Endothelial cell of hepatic sinusoid (primary cell): ENCODE data around the gene EIF3I.

ENCODE experiments used
- in situ Hi-C: cut with HindIII; loops from 2 replicates; pipeline ENCODE4 v1.10.0; 2017; ENCODE audit warnings: low sequenced_read_pairs

Gene EIF3I

GRCh38 chr1:32228771-32229170 is 6.6 kb downstream of the EIF3I start:
- in situ Hi-C loops: no loop called here

DNA sequence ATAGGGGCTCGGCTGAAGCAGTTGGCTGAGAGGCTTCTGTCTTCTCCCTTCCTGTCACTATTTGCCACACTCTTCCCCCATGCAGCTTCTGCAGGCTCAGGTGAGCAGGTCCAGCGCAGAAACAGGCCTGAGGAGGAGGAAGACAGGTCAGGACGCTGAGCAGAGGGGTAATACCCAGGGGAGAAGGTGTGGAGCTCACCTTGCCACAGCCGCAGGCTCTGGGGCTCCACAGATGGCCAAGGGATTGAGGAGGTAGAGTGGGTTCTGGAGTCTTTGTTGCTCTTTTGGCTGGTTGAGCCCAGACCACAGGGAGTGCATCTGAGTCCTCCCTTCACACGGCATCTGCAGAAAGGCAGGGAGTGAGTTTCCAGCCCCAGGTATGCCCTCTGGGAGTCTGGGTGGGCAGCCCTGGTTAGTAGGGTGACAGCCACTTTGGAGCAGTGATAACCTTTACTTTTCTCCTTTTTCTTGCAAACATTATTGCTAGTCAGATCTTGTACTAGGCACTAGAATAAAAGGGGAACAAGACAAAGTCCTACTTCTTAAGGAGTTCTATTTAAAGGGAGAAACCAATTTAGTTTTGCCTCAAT is 9.7 kb downstream of the EIF3I start:
- in situ Hi-C loops: no loop called here

DNA sequence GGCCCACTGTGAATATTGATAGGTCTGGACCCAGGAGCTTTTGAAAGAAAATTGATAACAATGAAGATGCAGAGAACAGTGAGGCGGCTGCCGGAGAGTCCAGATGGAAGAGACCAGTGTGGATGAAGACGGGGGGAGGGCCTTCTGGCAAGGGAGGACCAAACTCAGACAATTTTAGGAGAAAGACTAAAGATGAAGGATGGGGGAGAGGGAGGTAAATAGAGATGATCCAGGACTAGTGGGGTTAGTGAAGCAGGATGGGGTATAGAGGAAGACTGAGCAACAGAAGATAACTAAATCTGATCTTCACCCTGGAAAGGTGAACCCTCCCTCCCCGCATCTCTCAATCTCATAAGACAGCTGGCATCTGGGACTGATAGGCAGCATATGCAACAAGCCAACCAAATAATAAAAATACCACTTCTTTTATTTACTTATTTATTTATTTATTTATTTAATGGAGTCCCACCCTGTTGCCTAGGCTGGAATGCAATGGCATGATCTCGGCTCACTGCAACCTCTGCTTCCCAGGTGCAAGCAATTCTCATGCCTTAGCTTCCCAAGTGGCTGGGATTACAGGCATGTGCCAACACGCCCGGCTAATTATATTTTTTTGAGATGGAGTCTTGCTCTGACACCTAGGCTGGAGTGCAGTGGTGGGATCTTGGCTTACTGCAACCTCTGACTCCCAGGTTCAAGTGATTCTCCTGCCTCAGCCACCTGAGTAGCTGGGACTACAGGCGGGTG is 10.5 kb downstream of the EIF3I start:
- in situ Hi-C loops: no loop called here

GRCh38 chr1:32234792-32235191 is 12.6 kb downstream of the EIF3I start:
- in situ Hi-C loops: no loop called here

GRCh38 chr1:32239337-32239736 is 17.1 kb downstream of the EIF3I start:
- in situ Hi-C loops: no loop called here

DNA sequence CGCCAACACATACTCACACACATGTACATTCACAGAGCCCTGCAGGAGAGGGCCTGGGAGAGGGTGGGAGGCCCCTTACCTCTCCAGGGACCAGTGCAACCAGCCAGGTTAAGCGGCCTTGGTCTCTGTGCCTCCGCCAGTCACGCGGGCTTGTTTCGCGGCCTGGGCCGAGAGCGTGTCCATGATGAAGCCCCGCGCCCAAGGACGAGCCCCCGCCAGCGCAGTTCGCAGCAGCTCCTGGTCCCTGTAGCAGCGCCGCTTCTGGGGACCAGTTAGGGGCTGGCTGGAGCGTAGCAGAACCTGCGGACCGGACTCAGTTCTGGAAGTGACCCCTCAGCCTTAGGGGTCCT is 17.6 kb downstream of the EIF3I start:
- in situ Hi-C loops: no loop called here

GRCh38 chr1:32240140-32240951 is 18.1 kb downstream of the EIF3I start:
- in situ Hi-C loops: no loop called here

GRCh38 chr1:32241001-32241763 is 19.0 kb downstream of the EIF3I start:
- in situ Hi-C loops: no loop called here

- in situ Hi-C loops: no loop called here
Observed at GRCh38 chr1:32242341-32242851, 20.2 kb downstream of the EIF3I start.

DNA sequence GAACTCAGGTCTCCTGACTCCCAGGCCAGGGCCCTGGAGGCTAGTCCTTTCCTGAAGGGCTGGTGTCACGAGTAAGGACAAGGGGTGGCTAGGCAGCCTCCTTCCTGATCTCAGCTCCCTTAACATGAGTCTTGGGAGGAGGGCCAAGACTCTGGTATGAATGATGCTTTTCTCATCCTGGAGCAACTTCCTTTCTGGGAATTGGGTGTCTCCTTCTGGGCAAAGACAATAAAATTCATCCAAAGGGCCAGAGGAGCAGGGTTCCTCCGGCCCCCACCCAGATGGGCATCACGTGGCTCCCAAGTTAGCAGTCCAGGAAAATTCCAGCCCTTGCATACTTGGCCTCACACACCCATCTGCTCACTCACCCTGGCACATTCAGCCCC is 24.7 kb downstream of the EIF3I start, which contains the start of gene FAM167B:
FAM167B (plus strand) TSS at position 335 of the 386 bp plus-strand sequence. CDS start 200 bp downstream, outside the sequence.
- in situ Hi-C loops: no loop called here

GRCh38 chr1:32247452-32247851 is 25.2 kb downstream of the EIF3I start:
- in situ Hi-C loops: no loop called here

GRCh38 chr1:32247983-32248889 is 26.0 kb downstream of the EIF3I start:
- in situ Hi-C loops: no loop called here

GRCh38 chr1:32249831-32250525 is 27.8 kb downstream of the EIF3I start:
- in situ Hi-C loops: loop anchor here (5.0 kb wide), 1 partner anchor 47 kb away; no protein-coding TSS in a partner anchor

DNA sequence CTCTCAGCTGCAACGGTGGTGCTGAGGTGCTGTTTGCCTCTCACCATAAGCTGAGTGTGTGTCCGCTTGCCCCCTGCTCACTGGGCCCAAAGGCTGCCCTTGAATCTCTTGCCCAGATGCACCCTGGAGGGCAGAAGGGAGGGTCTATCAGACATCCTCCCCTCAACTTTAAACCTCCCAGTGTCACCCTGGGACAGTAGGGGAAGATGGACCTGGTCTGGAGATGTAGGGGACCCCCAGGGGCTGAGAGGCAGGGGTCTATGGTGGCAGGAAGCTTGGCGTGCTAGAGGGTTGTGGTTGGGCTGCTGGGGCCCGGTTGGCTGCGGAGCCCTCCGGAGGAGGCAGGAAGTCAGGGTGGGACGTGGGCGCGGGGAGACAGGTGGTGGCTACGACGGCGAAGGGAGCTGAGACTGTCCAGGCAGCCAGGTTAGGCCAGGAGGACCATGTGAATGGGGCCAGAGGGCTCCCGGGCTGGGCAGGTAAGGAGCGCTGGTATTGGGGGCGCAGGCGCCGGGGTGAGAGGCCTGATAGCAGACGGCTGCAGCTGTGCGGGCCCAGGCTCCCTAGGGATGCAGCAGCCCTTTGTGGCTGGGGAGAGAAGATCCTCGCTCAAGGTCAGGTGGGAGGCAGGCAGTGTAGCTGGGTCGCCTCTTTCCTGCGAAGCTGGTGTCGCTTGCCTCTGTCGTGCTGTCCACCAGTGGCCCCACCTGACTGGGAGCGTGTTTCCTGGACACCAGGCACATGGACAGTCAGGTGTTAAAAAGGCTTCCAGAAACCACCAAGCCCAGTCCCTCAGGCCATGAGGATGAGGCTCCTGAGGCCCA is 28.9 kb downstream of the EIF3I start, which contains the start of gene LCK:
LCK (plus strand) TSS at position 373 of the 824 bp plus-strand sequence. CDS start 23,065 bp downstream, outside the sequence.
- in situ Hi-C loops: loop anchor here (5.0 kb wide), 1 partner anchor 46 kb away; no protein-coding TSS in a partner anchor

DNA sequence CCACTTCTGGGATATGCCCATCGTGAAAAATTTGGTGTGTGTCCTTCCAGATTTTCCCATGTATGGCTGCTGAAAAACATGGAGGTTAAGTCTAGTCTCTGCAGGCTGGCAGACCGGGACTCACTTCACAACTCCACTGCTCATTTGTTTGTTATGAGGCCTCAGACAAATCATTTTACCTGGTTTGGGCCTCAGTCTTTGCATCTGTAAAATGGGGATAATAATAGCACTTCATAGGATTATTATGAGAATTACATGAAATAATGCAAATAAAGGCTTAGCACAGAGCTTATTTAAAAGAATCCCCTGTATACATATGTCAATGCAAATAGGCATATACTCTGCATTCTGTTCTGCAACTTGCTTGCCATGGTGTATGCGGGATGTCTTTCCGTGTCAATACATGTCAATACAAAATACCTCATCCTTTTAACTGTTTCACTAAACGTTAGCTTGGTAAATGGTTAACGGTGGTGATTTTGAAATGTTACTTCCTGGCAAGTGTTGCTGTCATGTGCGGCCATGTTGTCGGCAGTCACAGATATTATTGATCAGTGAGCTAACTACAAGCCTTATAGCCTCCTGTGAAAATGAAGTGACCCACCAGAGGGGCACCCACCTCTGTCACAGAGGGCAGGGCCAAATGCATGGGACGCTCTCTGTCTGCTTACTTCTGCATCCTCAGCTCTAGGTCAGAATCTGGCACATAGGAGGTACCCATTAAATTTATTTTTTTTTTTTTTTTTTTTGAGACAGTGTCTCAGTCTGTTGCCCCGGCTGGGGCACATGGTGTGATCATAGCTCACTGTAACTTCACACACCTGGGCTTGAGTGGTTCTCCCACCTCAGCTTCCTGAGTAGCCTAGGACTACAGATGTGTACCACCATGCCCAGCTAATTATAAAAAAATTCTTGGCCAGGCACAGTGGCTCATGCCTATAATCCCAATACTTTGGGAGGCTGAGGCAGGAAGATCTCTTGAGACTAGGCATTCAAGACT is 33.2 kb downstream of the EIF3I start:
- in situ Hi-C loops: no loop called here

- in situ Hi-C loops: no loop called here
Observed at GRCh38 chr1:32256473-32257226, 34.4 kb downstream of the EIF3I start.
